H9 (cell line): ENCODE results near the gene VWA5A. TPM values are rescaled to one million over a fixed set of nuclear protein-coding genes. Genes with fewer than 3 reads are reported as not detected.

Experiments used
- DNase-seq: peaks from one replicate; pipeline ENCODE4 v3.0.0-alpha.2; 2017
- H2AFZ ChIP-seq: one replicate; pipeline ENCODE4 v1.6.1; 2013; ENCODE audit warnings: mild to moderate bottlenecking, low read length, control low read depth, moderate library complexity
- H2AK5ac ChIP-seq: 2 replicates; pipeline ENCODE4 v1.6.1; 2013; ENCODE audit warnings: low read length, control low read depth, mixed read lengths; ENCODE audit not compliant: insufficient read length
- H2BK120ac ChIP-seq: one replicate; pipeline ENCODE4 v1.6.1; 2013; ENCODE audit warnings: low read depth, mild to moderate bottlenecking, low read length, control low read depth, inconsistent platforms; ENCODE audit not compliant: poor library complexity, severe bottlenecking
- H2BK12ac ChIP-seq: 2 replicates; pipeline ENCODE4 v1.6.1; 2013; ENCODE audit warnings: low read length, control low read depth, mixed read lengths, low read depth; ENCODE audit not compliant: insufficient read length
- H2BK15ac ChIP-seq: 2 replicates; pipeline ENCODE4 v1.6.1; 2013; ENCODE audit warnings: low read depth, low read length, control low read depth
- H2BK20ac ChIP-seq: one replicate; pipeline ENCODE4 v1.6.1; 2013; ENCODE audit warnings: low read depth, mild to moderate bottlenecking, low read length, control low read depth, inconsistent platforms; ENCODE audit not compliant: poor library complexity, severe bottlenecking
- H2BK5ac ChIP-seq: 2 replicates; pipeline ENCODE4 v1.6.1; 2013; ENCODE audit warnings: low read length, control low read depth, mixed read lengths; ENCODE audit not compliant: insufficient read length
- H3K14ac ChIP-seq: 2 replicates; pipeline ENCODE4 v1.6.1; 2013; ENCODE audit warnings: low read length, control low read depth; ENCODE audit not compliant: insufficient read depth
- H3K18ac ChIP-seq: 2 replicates; pipeline ENCODE4 v1.6.1; 2013; ENCODE audit warnings: low read depth, mild to moderate bottlenecking, mixed read lengths, low read length, control low read depth; ENCODE audit not compliant: insufficient read length
- H3K23ac ChIP-seq: 2 replicates; pipeline ENCODE4 v1.6.1; 2013; ENCODE audit warnings: low read length, control low read depth, mixed read lengths, low read depth; ENCODE audit not compliant: insufficient read length
- H3K23me2 ChIP-seq: 2 replicates; pipeline ENCODE4 v1.6.1; 2013; ENCODE audit warnings: low read depth, mild to moderate bottlenecking, mixed read lengths, low read length, control low read depth; ENCODE audit not compliant: insufficient read length, poor library complexity, severe bottlenecking
- H3K27ac ChIP-seq: 2 replicates; pipeline ENCODE4 v1.5.1; 2013; ENCODE audit warnings: low read length, control low read depth, mixed read lengths, low read depth; ENCODE audit not compliant: insufficient read length
- H3K27me3 ChIP-seq: 2 replicates; pipeline ENCODE4 v1.6.1; 2013; ENCODE audit warnings: low read length, control low read depth, inconsistent platforms; ENCODE audit not compliant: insufficient read depth
- H3K4ac ChIP-seq: 2 replicates; pipeline ENCODE4 v1.6.1; 2013; ENCODE audit warnings: low read depth, mild to moderate bottlenecking, control low read depth, inconsistent platforms, low read length, moderate library complexity
- H3K4me1 ChIP-seq: 2 replicates; pipeline ENCODE4 v1.6.1; 2013; ENCODE audit warnings: low read length, control low read depth, inconsistent platforms; ENCODE audit not compliant: insufficient read depth
- H3K4me2 ChIP-seq: 2 replicates; pipeline ENCODE4 v1.6.1; 2013; ENCODE audit warnings: low read length, control low read depth, mixed read lengths; ENCODE audit not compliant: insufficient read length, insufficient read depth
- H3K56ac ChIP-seq: 2 replicates; pipeline ENCODE4 v1.6.1; 2013; ENCODE audit warnings: low read depth, mild to moderate bottlenecking, mixed read lengths, low read length, control low read depth; ENCODE audit not compliant: insufficient read length
- H3K79me1 ChIP-seq: 2 replicates; pipeline ENCODE4 v1.6.1; 2013; ENCODE audit warnings: low read depth, mild to moderate bottlenecking, moderate library complexity, low read length, control low read depth, inconsistent platforms; ENCODE audit not compliant: insufficient read depth, poor library complexity, severe bottlenecking
- H3K79me2 ChIP-seq: 2 replicates; pipeline ENCODE4 v1.6.1; 2013; ENCODE audit warnings: low read length, control low read depth, inconsistent platforms; ENCODE audit not compliant: insufficient read depth
- H3K9ac ChIP-seq: 2 replicates; pipeline ENCODE4 v1.6.1; 2013; ENCODE audit warnings: low read length, control low read depth, mixed read lengths; ENCODE audit not compliant: insufficient read length; ENCODE audit errors: extremely low read depth
- H3K9me3 ChIP-seq: one replicate; pipeline ENCODE4 v1.6.1; 2013; ENCODE audit warnings: low read depth, low read length, inconsistent platforms; ENCODE audit not compliant: control insufficient read depth
- H3T11ph ChIP-seq: one replicate; pipeline ENCODE4 v1.6.1; 2013; ENCODE audit warnings: mild to moderate bottlenecking, low read length, control low read depth, inconsistent platforms
- H4K20me1 ChIP-seq: one replicate; pipeline ENCODE4 v1.6.1; 2013; ENCODE audit not compliant: control insufficient read depth, insufficient read length, insufficient read depth
- H4K5ac ChIP-seq: 2 replicates; pipeline ENCODE4 v1.6.1; 2013; ENCODE audit warnings: low read depth, mild to moderate bottlenecking, mixed read lengths, low read length, control low read depth; ENCODE audit not compliant: insufficient read length
- H4K8ac ChIP-seq: replicated peaks from 2 replicates; pipeline ENCODE4 v1.6.1; 2013; ENCODE audit warnings: low read length, control low read depth, mixed read lengths, low read depth; ENCODE audit not compliant: insufficient read length
- H4K91ac ChIP-seq: 2 replicates; pipeline ENCODE4 v1.6.1; 2013; ENCODE audit warnings: low read depth, mild to moderate bottlenecking, moderate library complexity, mixed read lengths, low read length, control low read depth; ENCODE audit not compliant: insufficient read length
- H3K27ac Mint-ChIP-seq, 3 experiments: 2 replicates in 2 of 3; 3 replicates in 1 of 3; pipeline ENCODE4 v1.8.0; 2020 to 2021; ENCODE audit warnings: mixed read lengths in 3 of 3, mild to moderate bottlenecking in 1 of 3, moderate library complexity in 1 of 3
- H3K27me3 Mint-ChIP-seq: 2 replicates; pipeline ENCODE4 v1.8.0; 2021; ENCODE audit warnings: low read depth, mild to moderate bottlenecking, moderate library complexity, mixed read lengths
- H3K36me3 Mint-ChIP-seq, 3 experiments: 2 replicates in 2 of 3; 3 replicates in 1 of 3; pipeline ENCODE4 v1.8.0; 2020 to 2021; ENCODE audit warnings: low read depth in 3 of 3, mixed read lengths in 3 of 3; ENCODE audit not compliant: insufficient read depth in 1 of 3
- H3K4me1 Mint-ChIP-seq, 2 experiments: 2 replicates each; pipeline ENCODE4 v1.8.0; 2020; ENCODE audit warnings: mixed read lengths in 2 of 2
- H3K4me3 Mint-ChIP-seq, 2 experiments: 2 replicates in 1 of 2; 3 replicates in 1 of 2; pipeline ENCODE4 v1.8.0; 2020 to 2021; ENCODE audit warnings: mild to moderate bottlenecking in 2 of 2, mixed read lengths in 2 of 2, moderate library complexity in 1 of 2
- H3K9me3 Mint-ChIP-seq, 2 experiments: 2 replicates in 1 of 2; 3 replicates in 1 of 2; pipeline ENCODE4 v1.8.0; 2020; ENCODE audit warnings: mild to moderate bottlenecking in 2 of 2, mixed read lengths in 2 of 2, moderate library complexity in 1 of 2
- CTCF ChIP-seq: fragments of 200-600 bp; sonication (generic); conservative IDR thresholded peaks from 3 replicates; pipeline ENCODE4 v1.8.0; 2021; ENCODE audit warnings: antibody characterized with exemption, mild to moderate bottlenecking
- WGBS: extraction: QIAGEN DNeasy Blood & Tissue Kit; methylation state at CpG from one replicate; pipeline ENCODE4 v1.1.7; 2013; ENCODE audit warnings: missing lambda C conversion rate, low lambda C conversion rate, mixed read lengths; ENCODE audit not compliant: insufficient read length; ENCODE audit errors: extremely low coverage; 5-methylcytosine and 5-hydroxymethylcytosine counted together
- total RNA-seq: library from RNA; stranded (reverse); gene quantifications from 2 replicates; pipeline ENCODE4 v1.2.1, GENCODE V29; 2021

The VWA5A gene
- total RNA-seq, 1 experiment from 2014 or later: 15.6 TPM

- Histone ChIP-seq H3K27ac (no peak overlapping the region), H2BK120ac (no peak overlapping the region), H4K8ac (no peak overlapping the region), H2BK15ac (no peak overlapping the region), H3K4me2 (no peak overlapping the region), H3K56ac (no peak overlapping the region), H3K18ac (no peak overlapping the region), H3K9ac (no peak overlapping the region), H2AFZ (no peak overlapping the region), H3K14ac (no peak overlapping the region), H3K79me1 (no peaks in the 10 kb centered on the region), H2AK5ac (no peak overlapping the region), H3K4ac (no peak overlapping the region), H2BK5ac (no peak overlapping the region), H4K5ac (no peak overlapping the region), H4K20me1 (no peaks in the 10 kb centered on the region), H2BK20ac (no peak overlapping the region), H3K27me3 (no peaks in the 10 kb centered on the region), H4K91ac (no peak overlapping the region), H3K4me1 (no peaks in the 10 kb centered on the region), H3K9me3 (no peaks in the 10 kb centered on the region), H3K23me2 (no peaks in the 10 kb centered on the region), H3K79me2 (no peaks in the 10 kb centered on the region), H3K23ac (no peak overlapping the region), H2BK12ac (no peak overlapping the region), H3T11ph (no peak overlapping the region)
- no peak for DNase-seq
- Mint-ChIP-seq H3K27me3 (peaks cover 3% of the 10 kb centered on the region), H3K4me3 (no peak overlapping the region), H3K36me3 (peaks cover 0 to 4% (median 0%) of the 10 kb centered on the region in 3 experiments; a peak in 1 of 7 replicates), H3K27ac (no peak overlapping the region), H3K9me3 (peaks cover 0 to 5% of the 10 kb centered on the region in 2 experiments; a peak in 1 of 5 replicates), H3K4me1 (no peaks in the 10 kb centered on the region)
- no CpG with 5 or more reads among the region's 5 CpGs for WGBS
- no peak for TF ChIP-seq CTCF
Observed at GRCh38 chr11:124150684-124151083, 35.4 kb downstream of the VWA5A start.
